Upper lobe of right lung (tissue), 1 donor: ENCODE results near the gene ZDHHC11. TPM values are rescaled to one million over a fixed set of nuclear protein-coding genes. Genes with fewer than 3 reads are reported as not detected.

Experiments used
- ATAC-seq: fragments of 200-7000 bp; cut with Tn5 transposase; one replicate; pipeline ENCODE4 v1.9.1; 2020; ENCODE audit warnings: mild to moderate bottlenecking, moderate library complexity
- DNase-seq: peaks from one replicate; pipeline ENCODE4 v3.0.0-alpha.2; 2020
- H3K27ac ChIP-seq: fragments of 200-600 bp; one replicate; pipeline ENCODE4 v1.8.0; 2022
- H3K27me3 ChIP-seq: fragments of 200-600 bp; one replicate; pipeline ENCODE4 v1.8.0; 2022; ENCODE audit warnings: mild to moderate bottlenecking
- H3K36me3 ChIP-seq: fragments of 200-600 bp; one replicate; pipeline ENCODE4 v1.8.0; 2022
- H3K4me1 ChIP-seq: fragments of 200-600 bp; one replicate; pipeline ENCODE4 v1.8.0; 2022
- H3K4me3 ChIP-seq: fragments of 200-600 bp; one replicate; pipeline ENCODE4 v1.8.0; 2022; ENCODE audit warnings: mild to moderate bottlenecking
- H3K9me3 ChIP-seq: fragments of 200-600 bp; one replicate; pipeline ENCODE4 v1.8.0; 2022
- CTCF ChIP-seq: fragments of 200-600 bp; IDR thresholded peaks from one replicate; pipeline ENCODE4 v1.8.0; 2022; ENCODE audit warnings: antibody characterized with exemption
- intact Hi-C: fragments of 100-400 bp; cut with DNase I; formaldehyde crosslinking; loops from one replicate; pipeline ENCODE4 v1.11.0; 2022
- total RNA-seq: library from RNA; stranded (reverse); fragmentation: NEBNext Ultra II Directional; extraction: Animal tissue kit (Norgen Biotek cat#: 25700); gene quantifications from one replicate; pipeline ENCODE4 v1.2.1, GENCODE V29; 2021
- donor health status: DM: no; HTN: yes; CAD: no; lungs with severe emphysema.

ZDHHC11 gene
- total RNA-seq, 1 donor from 2014 or later = 12.6 TPM

- TF ChIP-seq CTCF = no peak
- H3K4me3 ChIP-seq = no peak overlapping the region
- no peak overlapping the region for H3K27ac ChIP-seq
- H3K4me1 ChIP-seq = no peaks in the 10 kb centered on the region
- no peaks in the 10 kb centered on the region for H3K27me3 ChIP-seq
- H3K36me3 ChIP-seq = peaks cover 59% of the 10 kb centered on the region
- H3K9me3 ChIP-seq = no peaks in the 10 kb centered on the region
- no peak for ATAC-seq
- DNase-seq = no peak
- intact Hi-C loops = no loop called here
Observed at GRCh38 chr5:864492-865167, 13.8 kb upstream of the ZDHHC11 start.

- no peaks in the 10 kb centered on the region for H3K4me1 ChIP-seq
- ATAC-seq (no peak), DNase-seq (no peak)
- H3K27ac ChIP-seq = no peak overlapping the region
- no peaks in the 10 kb centered on the region for H3K27me3 ChIP-seq
- H3K9me3 ChIP-seq = no peaks in the 10 kb centered on the region
- no peak overlapping the region for H3K4me3 ChIP-seq
- no peak for TF ChIP-seq CTCF
- H3K36me3 ChIP-seq = peaks cover 46% of the 10 kb centered on the region
- intact Hi-C loops = no loop called here
Observed at GRCh38 chr5:863244-863805, 12.5 kb upstream of the ZDHHC11 start.

GRCh38 chr5:862367-863243 lies 11.8 kb upstream of the ZDHHC11 start:
- no peak for DNase-seq
- peaks cover 39% of the 10 kb centered on the region for H3K36me3 ChIP-seq
- no peak for TF ChIP-seq CTCF
- H3K4me3 ChIP-seq = no peak overlapping the region
- ATAC-seq = no peak
- no peaks in the 10 kb centered on the region for H3K4me1 ChIP-seq
- intact Hi-C loops = no loop called here
- no peaks in the 10 kb centered on the region for H3K27me3 ChIP-seq
- no peaks in the 10 kb centered on the region for H3K9me3 ChIP-seq
- H3K27ac ChIP-seq = no peak overlapping the region

GRCh38 chr5:861442-862366 lies 10.9 kb upstream of the ZDHHC11 start:
- no peak overlapping the region for H3K4me3 ChIP-seq
- peaks cover 32% of the 10 kb centered on the region for H3K36me3 ChIP-seq
- DNase-seq = no peak
- intact Hi-C loops = no loop called here
- ATAC-seq = no peak
- H3K4me1 ChIP-seq = no peaks in the 10 kb centered on the region
- TF ChIP-seq CTCF = no peak
- H3K27me3 ChIP-seq = no peaks in the 10 kb centered on the region
- no peaks in the 10 kb centered on the region for H3K9me3 ChIP-seq
- H3K27ac ChIP-seq = no peak overlapping the region

GRCh38 chr5:860506-861150 lies 9.8 kb upstream of the ZDHHC11 start:
- intact Hi-C loops = no loop called here

More at GRCh38 chr5:860506-861150, 9.8 kb upstream of the ZDHHC11 start:
- TF ChIP-seq CTCF = no peak
- H3K27ac ChIP-seq = no peak overlapping the region
- H3K27me3 ChIP-seq = no peaks in the 10 kb centered on the region
- H3K4me3 ChIP-seq = no peak overlapping the region
- no peaks in the 10 kb centered on the region for H3K9me3 ChIP-seq
- no peak for ATAC-seq
- H3K36me3 ChIP-seq = peaks cover 26% of the 10 kb centered on the region
- no peak for DNase-seq
- no peaks in the 10 kb centered on the region for H3K4me1 ChIP-seq
